Measurements from ENCODE around the gene CD34.
"Not testable (repeated sequence)": the region's sequence is repeated elsewhere in the genome, so short reads cannot be mapped to it uniquely, and the experiment has no call there.

CD34 gene, protein sequence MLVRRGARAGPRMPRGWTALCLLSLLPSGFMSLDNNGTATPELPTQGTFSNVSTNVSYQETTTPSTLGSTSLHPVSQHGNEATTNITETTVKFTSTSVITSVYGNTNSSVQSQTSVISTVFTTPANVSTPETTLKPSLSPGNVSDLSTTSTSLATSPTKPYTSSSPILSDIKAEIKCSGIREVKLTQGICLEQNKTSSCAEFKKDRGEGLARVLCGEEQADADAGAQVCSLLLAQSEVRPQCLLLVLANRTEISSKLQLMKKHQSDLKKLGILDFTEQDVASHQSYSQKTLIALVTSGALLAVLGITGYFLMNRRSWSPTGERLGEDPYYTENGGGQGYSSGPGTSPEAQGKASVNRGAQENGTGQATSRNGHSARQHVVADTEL

GRCh38 chr1:207910591-207911354, at the start of gene CD34:
TSS of gene CD34 (minus strand) at chr1:207911125. CDS start at chr1:207911080, 45 bp downstream.
- DNase-seq: peak; percentile 91

DNA sequence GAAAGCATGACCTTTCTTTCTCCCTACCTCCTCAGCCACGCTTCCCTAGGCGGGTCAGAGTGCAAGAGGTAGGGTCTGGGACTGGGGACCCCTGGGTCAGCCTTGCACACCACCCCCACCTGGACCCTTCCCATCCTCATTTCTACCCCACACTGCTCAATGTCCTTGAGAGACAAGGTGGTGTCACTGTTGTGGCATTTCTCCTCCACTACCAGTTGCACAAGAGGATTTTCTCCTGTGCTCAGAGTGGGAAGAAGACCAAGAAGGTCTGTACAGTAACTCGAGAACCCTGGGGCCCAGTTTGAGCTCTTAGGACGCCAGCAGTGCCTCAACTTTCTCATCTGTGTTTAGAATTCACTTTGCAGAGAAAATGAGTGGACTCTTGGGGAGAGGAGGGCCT, 49.4 kb upstream of the CD34 start:
- DNase-seq: no peak

- no peak for DNase-seq
Observed at GRCh38 chr1:207959910-207960309, 49.0 kb upstream of the CD34 start.

DNA sequence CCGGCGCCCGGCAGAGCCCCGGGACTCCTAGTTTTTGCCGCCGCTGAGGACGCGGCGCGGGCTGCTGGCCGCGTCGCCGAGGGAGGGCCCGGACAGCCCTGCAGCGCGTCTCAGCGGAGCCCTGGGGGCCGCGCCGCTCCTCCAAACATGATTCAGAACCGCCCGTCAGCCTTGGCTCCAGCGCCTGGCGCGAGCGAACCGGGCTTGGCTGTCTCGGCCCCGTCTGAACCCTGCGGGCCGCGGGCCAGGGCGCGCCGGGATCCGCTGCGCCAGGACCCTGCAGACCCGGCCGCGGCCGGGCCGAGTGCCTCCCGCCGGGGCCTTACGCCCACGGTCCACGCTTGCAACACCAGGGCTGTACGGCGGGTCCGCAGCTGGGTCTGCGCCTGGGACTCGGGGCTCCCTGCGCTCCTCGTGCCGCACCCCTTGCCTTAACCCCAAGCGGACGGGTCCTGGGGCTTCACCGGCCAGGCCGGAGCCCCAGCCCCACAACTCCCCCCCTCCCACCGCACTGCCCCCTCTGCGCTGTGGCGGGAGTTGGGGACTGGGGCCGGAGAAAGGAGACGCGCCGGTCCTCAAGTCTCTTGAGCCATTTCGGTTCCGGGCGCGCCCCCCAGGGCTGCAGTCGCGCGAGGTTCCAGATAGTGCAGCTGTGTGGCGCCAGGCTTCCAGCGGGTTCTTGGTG, 48.4 kb upstream of the CD34 start:
- DNase-seq: peak; percentile 81

- DNase-seq: no peak
Observed at GRCh38 chr1:207958376-207959139, 47.6 kb upstream of the CD34 start.

GRCh38 chr1:207956986-207957385, 46.1 kb upstream of the CD34 start:
- no peak for DNase-seq

DNA sequence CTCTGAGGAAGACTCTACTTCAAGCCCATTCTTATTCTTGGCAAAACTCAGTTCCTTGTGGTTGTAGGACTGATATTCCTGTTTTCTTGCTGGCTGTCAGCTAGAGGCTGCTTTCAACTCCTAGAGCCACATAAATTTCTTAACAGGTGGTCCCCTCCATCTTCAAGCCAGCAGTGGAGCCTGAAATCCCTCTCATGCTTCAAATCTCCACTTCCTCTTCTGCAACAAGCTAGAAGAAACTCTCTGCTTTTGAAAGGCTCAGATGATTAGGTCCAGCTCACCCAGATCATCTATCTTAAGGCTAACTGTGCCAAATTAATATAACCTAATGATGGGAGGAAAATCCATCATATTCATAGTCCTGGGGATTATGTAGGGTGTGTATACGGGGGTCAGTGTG, 43.2 kb upstream of the CD34 start:
- DNase-seq: no peak

DNA sequence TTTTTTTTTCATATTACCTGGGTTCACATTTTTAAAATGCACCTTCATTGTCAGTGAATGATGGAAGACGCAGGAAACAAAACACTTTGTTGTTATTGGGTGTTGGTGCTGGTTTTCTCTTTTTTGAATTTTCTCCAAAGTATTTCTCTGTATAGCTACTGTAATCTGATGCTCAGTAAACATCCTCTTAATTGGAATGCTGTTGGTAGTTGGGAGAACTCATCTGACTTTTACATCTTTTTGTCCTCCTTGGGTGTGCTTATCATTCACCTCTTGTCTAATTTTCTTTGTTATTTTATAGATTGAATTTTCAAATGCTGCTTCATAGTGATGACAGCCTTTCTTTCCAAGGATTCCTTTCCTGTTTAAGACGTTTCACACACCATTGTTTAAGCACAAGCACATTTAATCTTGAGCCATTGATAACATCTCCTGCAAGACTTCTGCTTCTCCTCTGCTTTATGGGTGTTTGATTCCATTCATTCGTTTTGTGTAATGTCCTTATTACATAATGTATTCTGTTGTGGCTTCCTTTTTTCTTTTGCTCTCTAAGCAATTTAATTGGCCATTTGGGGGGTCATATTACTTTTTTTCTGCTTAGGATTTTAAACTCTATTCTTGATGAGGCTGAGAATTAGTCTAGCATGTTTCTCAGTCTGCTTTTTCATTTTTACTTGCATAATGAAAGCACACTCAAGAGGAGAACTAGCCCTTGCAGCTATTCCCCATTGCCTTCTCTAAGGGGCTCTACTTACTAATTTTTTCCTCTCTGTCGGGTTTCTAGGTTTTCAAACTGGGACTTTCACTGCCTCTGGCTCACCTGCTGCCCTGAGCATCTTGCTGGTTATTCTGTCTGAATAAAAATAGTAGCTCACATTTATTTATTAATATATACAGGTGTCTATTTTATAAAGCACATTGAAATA, 42.0 kb upstream of the CD34 start:
- DNase-seq: no peak

- DNase-seq: no peak
Observed at GRCh38 chr1:207951652-207952051, 40.7 kb upstream of the CD34 start.

DNA sequence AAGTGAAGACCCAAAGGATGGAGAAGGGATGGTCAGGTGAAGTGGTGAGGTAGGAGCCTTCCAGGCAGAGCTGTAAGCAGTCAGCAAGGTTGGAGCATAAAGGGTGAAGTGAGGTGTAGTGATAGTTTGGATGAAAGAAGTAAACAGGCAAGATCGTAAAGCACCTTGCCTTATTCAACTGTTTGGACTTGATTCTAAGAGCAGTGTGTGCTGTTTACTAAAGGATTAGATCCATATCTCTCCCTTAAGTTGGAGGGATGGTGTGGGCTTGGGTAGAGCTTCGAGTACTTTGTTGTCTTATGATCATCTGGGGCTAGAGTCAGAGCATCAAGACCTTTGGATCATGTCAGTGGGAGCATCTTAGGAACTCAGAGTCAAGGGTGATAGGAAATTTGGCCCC, 39.8 kb upstream of the CD34 start:
- no peak for DNase-seq

DNA sequence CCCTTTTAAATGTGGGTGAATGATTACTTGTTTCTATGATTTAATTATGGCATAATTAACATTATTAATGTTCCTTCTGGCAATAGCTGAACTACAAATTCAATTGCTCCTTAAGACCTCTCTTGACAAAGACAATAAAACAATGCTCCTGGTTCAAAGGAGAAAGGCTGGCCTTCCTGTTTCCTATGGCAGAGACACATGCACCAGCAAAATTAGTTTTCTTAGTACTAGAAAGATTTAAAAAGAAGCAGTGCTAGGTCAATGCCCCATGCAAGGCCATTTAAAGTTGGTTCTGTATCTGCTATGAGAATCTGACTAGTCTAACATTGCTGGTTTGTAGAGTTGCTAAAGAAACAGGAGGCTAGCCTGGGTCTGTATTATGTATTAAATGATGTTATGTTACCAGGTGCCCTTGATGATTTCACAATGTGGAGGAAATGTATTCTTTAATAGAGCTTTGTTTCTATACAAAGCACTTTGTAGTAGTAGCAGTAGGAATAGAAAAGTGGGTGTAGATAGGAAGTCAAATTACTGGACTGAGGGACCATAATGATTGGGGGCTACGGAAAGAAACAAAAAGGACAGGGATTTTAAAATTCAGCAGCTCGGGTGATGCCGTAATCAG, 38.8 kb upstream of the CD34 start:
- no peak for DNase-seq

DNA sequence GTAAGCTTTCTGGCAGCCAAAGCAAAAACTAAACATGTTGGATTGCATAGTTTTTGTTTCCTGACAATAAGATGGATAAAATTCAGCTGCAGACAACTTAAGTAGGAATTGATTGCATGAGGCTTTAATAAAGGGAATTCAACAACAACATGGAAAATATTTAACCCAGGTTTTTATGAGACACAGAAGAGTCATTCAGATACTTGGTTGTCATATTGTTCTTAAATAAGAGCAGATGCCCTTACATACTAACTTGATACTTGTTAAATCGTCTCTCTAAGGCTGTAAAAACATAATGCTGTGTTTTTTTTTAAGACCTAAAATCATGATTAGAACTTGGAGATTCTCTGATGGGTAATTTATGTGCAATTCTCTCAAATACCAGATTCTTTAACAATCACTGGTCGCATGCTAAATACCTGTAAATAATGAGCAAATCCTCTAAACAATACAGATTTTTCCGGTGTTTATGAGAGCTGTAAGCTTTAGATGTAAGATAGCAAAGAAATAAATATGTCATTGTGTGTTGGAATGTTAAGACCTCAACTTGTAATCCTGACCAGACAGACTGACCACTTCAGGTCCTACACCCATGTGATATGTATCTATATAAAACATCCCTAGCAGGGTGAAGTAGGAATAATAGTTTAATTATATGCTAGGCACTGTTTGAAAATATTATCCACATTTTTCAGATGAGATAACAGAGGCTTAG, 37.8 kb upstream of the CD34 start:
- DNase-seq: no peak

- DNase-seq: no peak
Observed at GRCh38 chr1:207946756-207947155, 35.8 kb upstream of the CD34 start.

GRCh38 chr1:207944571-207944970, 33.6 kb upstream of the CD34 start:
- no peak for DNase-seq

- DNase-seq: not testable (repeated sequence)
Observed at GRCh38 chr1:207942337-207942741, 31.4 kb upstream of the CD34 start.

GRCh38 chr1:207941665-207942064, 30.7 kb upstream of the CD34 start:
- DNase-seq: peak; percentile 79

- DNase-seq: no peak
Observed at GRCh38 chr1:207938016-207938415, 27.1 kb upstream of the CD34 start.

DNA sequence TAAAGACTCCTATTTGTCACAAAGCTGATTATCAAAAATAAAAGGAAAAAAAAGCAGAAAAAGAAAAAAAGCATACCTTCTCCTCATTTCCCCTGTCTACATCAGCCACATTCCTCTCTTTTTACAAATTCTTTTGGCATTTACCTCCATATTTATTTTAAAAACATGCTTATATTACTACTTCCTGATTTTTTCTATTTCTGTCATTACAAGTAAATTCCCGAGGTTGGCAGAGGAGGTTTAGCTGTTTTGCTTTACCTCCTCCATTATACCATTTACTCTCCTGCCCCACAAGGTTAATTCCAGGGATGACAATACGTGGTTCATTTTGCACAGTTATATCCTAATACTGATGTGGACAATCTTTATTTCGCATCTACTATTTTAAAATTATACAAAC, 26.3 kb upstream of the CD34 start:
- no peak for DNase-seq

DNA sequence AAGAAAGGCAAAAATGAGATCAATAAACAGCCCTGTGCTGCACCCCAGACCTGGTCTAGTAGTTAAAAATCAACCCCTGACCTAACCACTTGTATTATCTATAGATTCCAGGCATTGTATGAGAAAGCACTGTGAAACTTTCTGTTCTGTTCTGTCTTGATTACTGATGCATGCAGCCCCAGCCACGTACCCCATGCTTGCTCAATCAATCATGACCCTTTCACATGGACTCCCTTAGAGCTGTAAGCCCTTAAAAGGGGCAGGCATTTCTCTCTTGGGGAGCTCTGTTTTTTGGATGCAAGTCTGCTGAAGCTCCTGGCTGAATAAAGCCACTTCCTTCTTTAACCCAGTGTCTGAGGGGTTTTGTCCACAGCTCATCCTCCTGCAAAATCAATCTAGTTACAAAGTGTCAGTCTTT, 24.2 kb upstream of the CD34 start:
- DNase-seq: no peak

GRCh38 chr1:207933205-207933800, 22.4 kb upstream of the CD34 start:
- DNase-seq: no peak
